ENCODE data around the gene UQCRHL. TPM values are rescaled to one million over a fixed set of nuclear protein-coding genes. Genes with fewer than 3 reads are reported as not detected.
"Not testable (repeated sequence)": the region's sequence is repeated elsewhere in the genome, so short reads cannot be mapped to it uniquely, and the experiment has no call there.

The UQCRHL gene
- polyA plus RNA-seq = 1 to 10 TPM; 1.2 to 3.4 (median 2.6) TPM

- WGBS, 3 donors = 87 to 94% (median 94%) methylated on average over 11 of the region's 11 CpGs
- not testable (repeated sequence) for H3K27ac ChIP-seq (ENCODE audit: low read depth, low read length)
Observed at GRCh38 chr1:15807549-15807948, at the start of gene UQCRHL. TSS of gene UQCRHL (minus strand) at chr1:15807649. CDS start at chr1:15807649, 0 bp downstream.

GRCh38 chr1:15856888-15857287, 49.4 kb upstream of the UQCRHL start:
- H3K27ac ChIP-seq (ENCODE audit: low read depth, low read length) = no peak overlapping the region
- WGBS, 3 donors = 89 to 90% (median 89%) methylated on average over 5 of the region's 5 CpGs

- no peak overlapping the region for H3K27ac ChIP-seq (ENCODE audit: low read depth, low read length)
- WGBS, 3 donors = 64 to 93% (median 86%) methylated on average over 3 of the region's 3 CpGs
Observed at GRCh38 chr1:15852828-15853302, 45.4 kb upstream of the UQCRHL start.

GRCh38 chr1:15852036-15852827, 44.8 kb upstream of the UQCRHL start:
- no peak overlapping the region for H3K27ac ChIP-seq (ENCODE audit: low read depth, low read length)
- WGBS, 3 donors = 44 to 50% (median 47%) methylated on average over 6 of the region's 6 CpGs

GRCh38 chr1:15851210-15852035, 44.0 kb upstream of the UQCRHL start:
- H3K27ac ChIP-seq (ENCODE audit: low read depth, low read length) = no peak overlapping the region
- WGBS, 3 donors = 51 to 68% (median 64%) methylated on average over 16 of the region's 16 CpGs

- 6 to 25% (median 14%) methylated on average over 2 of the region's 2 CpGs for WGBS, 3 donors
- H3K27ac ChIP-seq (ENCODE audit: low read depth, low read length) = no peak overlapping the region
Observed at GRCh38 chr1:15850471-15851001, 43.1 kb upstream of the UQCRHL start.

- WGBS, 3 donors = 0 to 1% (median 1%) methylated on average over 16 of the region's 16 CpGs
- peak overlapping the region; percentile 76 for H3K27ac ChIP-seq (ENCODE audit: low read depth, low read length)
Observed at GRCh38 chr1:15849775-15850324, 42.4 kb upstream of the UQCRHL start.

- H3K27ac ChIP-seq (ENCODE audit: low read depth, low read length) = peak overlapping the region; percentile 76
- 0 to 1% (median 1%) methylated on average over 39 to 44 of the region's 44 CpGs for WGBS, 3 donors
Observed at GRCh38 chr1:15848929-15849774, 41.7 kb upstream of the UQCRHL start.

- peak overlapping the region; percentile 78 for H3K27ac ChIP-seq (ENCODE audit: low read depth, low read length)
- WGBS, 3 donors = 0% methylated on average over 81 to 104 of the region's 104 CpGs
Observed at GRCh38 chr1:15848143-15848928, 40.9 kb upstream of the UQCRHL start.

GRCh38 chr1:15847893-15848142, 40.4 kb upstream of the UQCRHL start:
- peak overlapping the region; percentile 78 for H3K27ac ChIP-seq (ENCODE audit: low read depth, low read length)
- WGBS, 3 donors = 0% methylated on average over 5 to 34 of the region's 34 CpGs

GRCh38 chr1:15847100-15847892, 39.8 kb upstream of the UQCRHL start, which contains the start of gene SPEN:
TSS of gene SPEN (plus strand) at chr1:15847707. CDS start at chr1:15848068, 361 bp downstream.
- WGBS, 3 donors = 0% methylated on average over 42 to 85 of the region's 86 CpGs
- peak within 1 kb of the TSS; percentile 78 for H3K27ac ChIP-seq (ENCODE audit: low read depth, low read length)

- H3K27ac ChIP-seq (ENCODE audit: low read depth, low read length) = not testable (repeated sequence)
- 96 to 98% (median 97%) methylated on average over 11 of the region's 11 CpGs for WGBS, 3 donors
Observed at GRCh38 chr1:15846056-15846455, 38.6 kb upstream of the UQCRHL start.

GRCh38 chr1:15843826-15844572, 36.5 kb upstream of the UQCRHL start:
- 55 to 73% (median 63%) methylated on average over 3 of the region's 3 CpGs for WGBS, 3 donors
- H3K27ac ChIP-seq (ENCODE audit: low read depth, low read length) = no peak overlapping the region

- 89 to 93% (median 92%) methylated on average over 4 of the region's 4 CpGs for WGBS, 3 donors
Observed at GRCh38 chr1:15838721-15839120, 31.3 kb upstream of the UQCRHL start.

GRCh38 chr1:15837931-15838330, 30.5 kb upstream of the UQCRHL start:
- WGBS, 3 donors = 87 to 94% (median 92%) methylated on average over 7 of the region's 7 CpGs
- no peak overlapping the region for H3K27ac ChIP-seq (ENCODE audit: low read depth, low read length)

More at GRCh38 chr1:15838721-15839120, 31.3 kb upstream of the UQCRHL start:
- H3K27ac ChIP-seq (ENCODE audit: low read depth, low read length) = no peak overlapping the region

Measured in adipose tissue (tissue), 3 donors.